H7 (cell line): ENCODE results near the gene CLHC1. TPM values are rescaled to one million over a fixed set of nuclear protein-coding genes. Genes with fewer than 3 reads are reported as not detected.
"Not testable (repeated sequence)": the region's sequence is repeated elsewhere in the genome, so short reads cannot be mapped to it uniquely, and the experiment has no call there.

Experiments used
- DNase-seq: peaks from one replicate; pipeline ENCODE4 v3.0.0; 2012
- H3K27me3 ChIP-seq: 2 replicates; pipeline ENCODE4 v1.6.0; 2011; ENCODE audit warnings: mild to moderate bottlenecking, low read length; ENCODE audit not compliant: control insufficient read depth, insufficient read depth
- H3K36me3 ChIP-seq: replicated peaks from 2 replicates; pipeline ENCODE4 v1.5.1; 2011; ENCODE audit warnings: low read length; ENCODE audit not compliant: control insufficient read depth, insufficient read depth
- H3K4me3 ChIP-seq: 2 replicates; pipeline ENCODE4 v1.5.1; 2011; ENCODE audit warnings: low read depth, mild to moderate bottlenecking, control low read depth, low read length, moderate library complexity; ENCODE audit not compliant: insufficient read depth
- total RNA-seq: library from RNA; depleted of rRNA; stranded (reverse); fragments of >200 nt; shearing (Covaris generic); gene quantifications from 2 replicates; pipeline ENCODE4 v1.2.3, GENCODE V29; 2014

CLHC1 gene
- total RNA-seq, 1 experiment from 2014 or later, result 4.7 TPM

DNA sequence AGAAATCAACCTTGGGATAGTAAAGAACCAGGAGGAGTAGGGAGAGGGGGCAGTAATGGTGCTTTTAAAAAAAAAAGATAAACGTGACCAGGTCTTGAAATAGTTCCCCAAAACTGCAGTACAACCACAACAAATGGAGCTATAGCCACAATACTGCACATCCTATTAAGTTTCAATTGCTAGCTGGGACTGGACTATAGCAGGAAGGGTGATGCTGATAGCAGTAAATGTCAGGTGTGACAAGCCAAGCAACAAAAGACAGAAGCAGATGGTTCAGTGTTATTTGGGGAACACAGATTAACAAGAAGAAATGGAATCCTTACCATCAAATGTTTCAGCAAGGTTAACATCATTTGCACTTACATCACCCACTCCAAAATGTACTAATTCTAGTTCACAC, 10.5 kb upstream of the CLHC1 start:
- DNase-seq, result no peak
- Histone ChIP-seq H3K36me3 (peaks cover 5% of the 10 kb centered on the region; the same call in 1 of the 2 replicates), H3K4me3 (no peak overlapping the region), H3K27me3 (no peaks in the 10 kb centered on the region)

DNA sequence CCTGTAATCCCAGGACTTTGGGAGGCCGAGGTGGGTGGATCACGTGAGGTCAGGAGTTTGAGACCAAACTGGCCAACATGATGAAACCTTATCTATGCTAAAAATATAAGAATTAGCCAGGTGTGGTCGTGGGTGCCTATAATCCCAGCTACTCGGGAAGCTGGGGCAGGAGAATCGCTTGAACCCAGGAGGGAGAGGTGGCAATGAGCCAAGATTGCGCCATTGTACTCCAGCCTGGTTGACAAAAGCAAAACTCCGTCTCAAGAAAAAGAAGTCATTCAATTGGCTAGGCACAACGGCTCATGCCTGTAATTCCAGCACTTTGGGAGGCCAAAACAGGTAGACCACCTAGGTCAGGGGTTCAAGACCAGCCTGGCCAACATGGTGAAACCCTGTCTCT, 9.5 kb upstream of the CLHC1 start:
- DNase-seq, H3K4me3 ChIP-seq, H3K36me3 ChIP-seq, H3K27me3 ChIP-seq: not testable (repeated sequence)

DNA sequence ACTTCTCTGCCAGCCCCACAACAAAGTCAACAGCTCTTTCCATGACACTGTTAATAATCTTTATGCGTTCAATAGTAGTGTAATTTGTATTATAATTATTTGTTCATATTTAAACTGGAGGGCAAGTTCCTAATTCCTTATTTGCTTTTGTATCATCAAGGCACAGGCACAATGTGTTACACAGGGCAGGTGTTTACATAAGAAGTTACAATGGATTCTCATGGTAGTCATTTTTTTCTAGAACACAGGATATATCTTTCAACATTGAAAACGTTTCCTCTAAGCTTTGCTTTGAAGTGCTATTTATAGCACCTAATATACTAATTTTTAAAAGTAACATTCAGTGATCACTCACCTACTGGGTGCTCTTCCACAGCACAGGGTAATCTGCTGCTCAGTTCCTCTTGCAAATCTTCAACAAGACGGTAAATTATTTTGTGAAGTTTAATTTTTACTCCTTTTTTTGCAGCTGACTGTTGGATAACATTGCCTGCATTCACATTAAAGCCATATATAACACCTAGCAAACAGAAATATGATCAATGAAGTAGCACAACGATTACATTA, 7.6 kb upstream of the CLHC1 start:
- Histone ChIP-seq H3K36me3 (peaks cover 11% of the 10 kb centered on the region), H3K27me3 (no peaks in the 10 kb centered on the region), H3K4me3 (no peak overlapping the region)
- DNase-seq, result no peak

- no peak for DNase-seq
- Histone ChIP-seq H3K27me3 (no peaks in the 10 kb centered on the region), H3K4me3 (no peak overlapping the region), H3K36me3 (peaks cover 23% of the 10 kb centered on the region)
These were observed 5.0 kb upstream of the CLHC1 start for GRCh38 chr2:55236992-55237543.

DNA sequence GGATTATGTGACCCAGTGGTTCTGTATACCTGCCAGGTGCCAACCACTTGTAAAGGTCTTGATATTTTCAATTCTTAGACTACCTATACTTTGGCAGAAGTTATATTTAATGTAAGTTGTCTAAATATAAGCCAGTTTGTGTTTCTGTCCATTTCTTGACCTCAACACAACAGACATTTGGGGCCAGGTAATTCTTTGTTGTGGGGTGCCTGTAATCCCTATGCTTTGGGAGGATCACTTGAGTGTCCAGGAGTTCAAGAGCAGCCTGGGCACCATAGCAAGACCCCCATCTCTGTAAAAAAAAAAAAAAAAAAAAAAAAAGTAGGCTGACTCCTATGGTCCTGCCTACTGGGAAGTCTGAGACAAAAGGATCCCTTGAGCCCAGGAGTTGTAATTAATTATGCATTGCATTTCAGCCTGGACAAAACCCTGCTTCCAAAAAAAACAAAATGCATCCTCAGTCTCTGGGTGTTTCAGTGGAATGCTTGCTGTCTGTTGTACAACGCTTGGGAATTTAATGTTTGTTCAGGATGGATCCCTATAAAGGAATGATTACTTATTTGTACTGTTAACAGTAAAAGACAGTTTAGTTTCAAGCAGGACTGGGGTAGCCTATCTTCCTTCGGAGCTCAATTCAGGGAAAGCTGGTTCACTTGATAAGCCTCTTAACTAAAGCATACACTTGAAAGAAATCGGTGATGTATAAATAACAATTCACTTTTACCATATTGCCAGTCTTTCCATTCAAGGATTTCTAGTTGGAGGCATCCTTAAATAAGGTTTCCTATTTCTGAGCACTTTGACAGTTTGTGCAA, 3.8 kb upstream of the CLHC1 start:
- no peak for DNase-seq
- H3K4me3 ChIP-seq, result no peak overlapping the region
- H3K36me3 ChIP-seq, result peaks cover 23% of the 10 kb centered on the region
- H3K27me3 ChIP-seq, result no peaks in the 10 kb centered on the region

- Histone ChIP-seq H3K36me3 (peaks cover 23% of the 10 kb centered on the region), H3K4me3 (peak overlapping the region; percentile 91)
These were observed 1.5 kb upstream of the CLHC1 start for GRCh38 chr2:55233658-55233940.

DNA sequence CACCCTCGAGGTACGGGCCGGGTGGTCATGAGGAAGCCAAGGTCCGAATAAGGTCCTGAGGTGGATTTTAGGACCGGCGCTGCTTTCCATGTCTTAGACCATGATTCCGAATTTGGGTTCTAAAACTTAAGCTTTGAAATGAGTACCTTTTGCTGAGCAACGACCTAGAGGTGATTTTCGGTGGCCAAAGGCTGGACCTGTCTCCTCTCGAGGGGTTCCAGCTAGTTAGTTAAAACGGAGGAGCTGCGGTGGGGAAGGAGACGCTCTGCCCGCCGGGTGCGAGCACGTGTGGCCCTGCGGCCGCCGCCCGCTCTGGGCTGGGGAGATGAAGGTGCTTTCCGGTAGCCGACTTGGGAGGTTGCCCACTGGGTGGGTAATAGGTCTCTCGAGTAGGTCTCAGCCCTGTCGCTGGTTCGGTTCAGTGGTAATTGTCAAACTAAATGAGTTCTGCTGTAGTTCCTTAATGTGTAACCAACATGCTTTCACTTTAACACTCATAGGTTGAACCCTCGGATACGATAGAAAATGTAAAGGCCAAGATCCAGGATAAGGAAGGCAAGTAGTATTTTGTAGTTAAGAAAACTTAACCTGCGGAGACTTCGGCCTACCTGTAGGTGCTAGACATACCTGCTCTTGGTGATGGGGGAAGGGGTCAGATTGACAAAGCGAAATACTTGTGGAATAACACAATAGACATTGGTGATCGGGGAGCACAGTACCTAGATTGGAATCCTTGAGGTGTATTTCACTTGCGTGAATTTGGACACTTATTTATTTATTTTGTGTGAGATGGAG, 967 bp upstream of the CLHC1 start:
- H3K4me3 ChIP-seq, result peak overlapping the region; percentile 91
- peaks cover 23% of the 10 kb centered on the region for H3K36me3 ChIP-seq
- peak; percentile 32 for DNase-seq

More at GRCh38 chr2:55233658-55233940, 1.5 kb upstream of the CLHC1 start:
- no peak for DNase-seq
- H3K27me3 ChIP-seq, result no peaks in the 10 kb centered on the region

GRCh38 chr2:55231546-55232083, 478 bp downstream of the CLHC1 start:
- DNase-seq, result peak; percentile 22
- Histone ChIP-seq H3K27me3 (no peaks in the 10 kb centered on the region), H3K36me3 (peaks cover 25% of the 10 kb centered on the region), H3K4me3 (peak overlapping the region; percentile 91)

More for the DNA sequence above, 967 bp upstream of the CLHC1 start:
- H3K27me3 ChIP-seq, result no peaks in the 10 kb centered on the region

DNA sequence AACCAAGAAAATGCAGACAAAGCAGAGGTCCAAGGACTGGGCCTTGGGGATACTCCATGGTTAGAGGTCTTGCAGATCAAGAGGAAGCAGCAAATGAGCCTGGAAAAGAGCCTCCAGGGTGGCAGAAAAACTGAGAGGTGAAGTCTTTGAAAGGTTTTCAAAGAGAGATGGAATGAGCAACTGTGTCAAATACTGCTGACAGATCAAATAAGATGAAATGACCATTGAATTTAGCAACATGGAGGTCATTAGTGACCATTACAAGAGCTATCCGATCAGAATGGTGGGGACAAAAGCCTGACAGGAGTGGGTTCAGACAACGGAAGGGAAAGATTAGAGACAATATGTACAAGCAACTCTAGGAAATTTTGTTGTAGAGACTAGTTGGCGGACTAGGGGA, 1.5 kb downstream of the CLHC1 start:
- no peak overlapping the region for H3K4me3 ChIP-seq
- no peaks in the 10 kb centered on the region for H3K27me3 ChIP-seq
- no peak for DNase-seq
- H3K36me3 ChIP-seq, result peaks cover 22% of the 10 kb centered on the region

DNA sequence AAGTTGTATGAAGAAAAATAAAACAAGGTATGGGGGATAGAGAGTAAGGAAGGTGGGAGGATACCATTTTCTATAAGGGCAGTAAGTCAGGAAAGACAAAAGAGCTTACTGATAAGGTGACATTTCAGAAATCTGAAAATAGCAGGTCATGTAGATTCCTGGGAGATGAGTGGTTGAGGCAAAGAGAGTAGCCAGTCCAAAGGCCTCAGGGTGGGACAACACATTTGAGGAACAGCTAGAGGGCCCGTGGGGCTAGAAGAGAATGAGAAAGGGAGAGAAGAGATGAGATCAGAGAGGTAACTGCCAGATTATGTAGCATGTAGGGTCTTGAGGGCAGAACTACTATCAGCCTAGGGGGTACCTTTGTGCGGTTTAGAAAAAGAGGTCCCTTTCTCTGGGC, 2.9 kb downstream of the CLHC1 start:
- no peak for DNase-seq
- Histone ChIP-seq H3K27me3 (no peaks in the 10 kb centered on the region), H3K36me3 (peaks cover 11% of the 10 kb centered on the region), H3K4me3 (no peak overlapping the region)

DNA sequence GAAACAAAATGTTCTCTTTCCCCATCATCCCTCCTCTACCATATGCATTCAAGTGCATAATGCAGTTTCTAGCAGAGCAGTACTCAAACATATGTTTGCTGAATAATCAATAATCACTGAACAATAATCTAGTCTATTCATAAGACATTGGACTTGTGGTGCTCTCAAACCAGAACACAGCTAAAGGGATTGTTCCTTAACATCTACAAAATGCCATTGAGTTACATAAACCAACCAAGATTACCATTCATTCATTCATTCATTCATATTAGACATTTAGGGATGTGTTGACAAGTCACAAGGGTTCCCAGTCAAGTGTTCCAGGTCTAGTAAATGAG, 3.9 kb downstream of the CLHC1 start:
- H3K27me3 ChIP-seq, result no peaks in the 10 kb centered on the region
- no peak for DNase-seq

GRCh38 chr2:55227437-55228225, 4.5 kb downstream of the CLHC1 start:
- not testable (repeated sequence) for H3K36me3 ChIP-seq, DNase-seq, H3K4me3 ChIP-seq, H3K27me3 ChIP-seq

More for the DNA sequence above, 3.9 kb downstream of the CLHC1 start:
- Histone ChIP-seq H3K36me3 (peaks cover 1% of the 10 kb centered on the region), H3K4me3 (no peak overlapping the region)

GRCh38 chr2:55225481-55226020, 6.5 kb downstream of the CLHC1 start:
- Histone ChIP-seq H3K4me3 (no peak overlapping the region), H3K36me3 (peaks cover 1% of the 10 kb centered on the region; the same call in 1 of the 2 replicates), H3K27me3 (no peaks in the 10 kb centered on the region)
- peak; percentile 34 for DNase-seq
